HG03280 (cell line): ENCODE results near the gene EXTL2.
"Not testable (repeated sequence)": the region's sequence is repeated elsewhere in the genome, so short reads cannot be mapped to it uniquely, and the experiment has no call there.

Experiments used
- ATAC-seq: cut with Tn5 transposase; IDR thresholded peaks from one replicate; pipeline ENCODE4 v1.9.1; 2021; ENCODE audit warnings: mild to moderate bottlenecking, moderate library complexity; ENCODE audit not compliant: unreplicated experiment

EXTL2 gene

DNA sequence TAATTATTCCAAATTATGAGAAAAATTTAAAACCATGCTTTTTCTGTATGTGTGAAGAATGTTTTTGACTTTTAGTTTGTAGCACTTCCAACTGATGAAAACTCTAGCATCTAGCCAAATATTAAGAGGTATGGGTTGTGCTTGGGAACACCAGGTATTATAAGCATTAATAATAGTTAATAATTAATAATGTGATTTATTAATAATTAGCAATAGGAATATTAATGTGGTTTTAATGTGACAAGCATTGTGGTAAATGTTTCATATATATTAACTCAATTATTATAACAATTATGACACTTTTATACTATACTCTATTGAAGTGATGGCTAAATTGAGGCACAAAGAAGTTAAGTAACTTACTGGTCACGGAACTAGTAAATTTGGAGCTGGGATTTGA, 9.1 kb upstream of the EXTL2 start:
- no peak for ATAC-seq

DNA sequence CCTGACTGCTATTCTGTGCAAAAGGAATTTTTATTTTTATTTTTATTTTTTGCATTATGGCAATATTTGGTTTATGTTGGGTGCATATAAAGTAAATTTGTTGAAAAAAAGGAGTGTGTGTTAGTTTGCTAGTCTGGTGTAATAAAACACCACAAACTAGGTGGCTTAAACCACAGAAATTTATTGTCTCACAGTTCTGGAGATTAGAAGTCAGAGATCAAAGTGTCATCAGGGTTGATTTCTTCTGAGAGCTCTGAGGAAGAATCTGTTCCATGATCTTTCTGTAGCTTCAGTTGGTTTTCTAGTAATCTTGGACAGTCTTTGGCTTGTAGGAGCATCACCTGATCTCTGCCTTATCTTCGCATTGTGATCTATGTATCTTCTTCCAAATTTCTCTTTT, 7.7 kb upstream of the EXTL2 start:
- ATAC-seq = no peak

DNA sequence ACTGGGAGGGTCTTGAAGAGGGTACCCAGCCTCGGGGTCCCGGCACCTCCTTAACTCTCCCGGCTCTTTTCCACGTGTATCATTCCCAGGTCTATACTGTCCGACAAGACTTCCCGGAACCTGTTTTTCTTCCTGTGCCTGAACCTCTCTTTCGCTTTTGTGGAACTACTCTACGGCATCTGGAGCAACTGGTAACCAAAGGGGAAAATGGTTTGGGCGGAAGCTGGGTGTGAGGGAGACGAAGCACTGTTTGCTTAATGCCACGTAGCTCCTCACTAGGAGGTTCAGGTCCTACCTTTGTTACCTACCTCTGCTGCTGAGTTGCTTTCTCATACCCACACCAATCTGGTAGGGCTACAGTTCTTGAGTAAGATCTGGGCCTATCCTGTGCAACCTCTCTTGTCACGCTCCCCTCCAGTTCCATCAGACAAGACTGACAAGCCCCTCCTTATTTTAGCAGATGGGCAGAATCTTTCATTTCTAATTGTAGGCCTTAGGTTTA, 1.9 kb upstream of the EXTL2 start:
- peak; percentile 47 for ATAC-seq

- peak; percentile 77 for ATAC-seq
Measured at GRCh38 chr1:100895540-100896480, 1.2 kb upstream of the EXTL2 start, which contains the start of gene SLC30A7. Gene SLC30A7, plus strand, starts transcription at chr1:100896090. Its CDS starts 173 bp downstream, at chr1:100896263.

- no peak for ATAC-seq
Measured at GRCh38 chr1:100893718-100894117, 924 bp downstream of the EXTL2 start.

GRCh38 chr1:100892554-100892953, 2.1 kb downstream of the EXTL2 start:
- ATAC-seq = no peak

GRCh38 chr1:100891380-100891779, 3.3 kb downstream of the EXTL2 start:
- no peak for ATAC-seq

GRCh38 chr1:100889869-100890482, 4.7 kb downstream of the EXTL2 start:
- not testable (repeated sequence) for ATAC-seq

DNA sequence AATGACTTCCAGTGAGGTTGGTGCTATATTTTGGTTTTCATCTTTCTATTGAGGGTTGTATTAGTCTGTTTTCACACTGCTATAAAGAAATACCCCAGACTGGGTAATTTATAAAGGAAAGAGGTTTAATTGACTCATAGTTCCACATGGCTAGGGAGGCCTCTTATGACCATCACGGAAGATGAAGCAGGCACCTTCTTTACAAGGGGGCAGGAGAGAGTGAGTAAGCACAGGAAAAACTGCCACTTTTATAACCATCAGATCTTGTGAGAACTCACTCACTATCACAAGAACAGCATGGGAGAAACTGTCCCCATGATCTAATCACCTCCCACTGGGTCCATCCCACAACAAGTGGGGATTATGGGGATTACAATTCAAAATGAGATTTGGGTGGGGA, 5.6 kb downstream of the EXTL2 start:
- not testable (repeated sequence) for ATAC-seq

DNA sequence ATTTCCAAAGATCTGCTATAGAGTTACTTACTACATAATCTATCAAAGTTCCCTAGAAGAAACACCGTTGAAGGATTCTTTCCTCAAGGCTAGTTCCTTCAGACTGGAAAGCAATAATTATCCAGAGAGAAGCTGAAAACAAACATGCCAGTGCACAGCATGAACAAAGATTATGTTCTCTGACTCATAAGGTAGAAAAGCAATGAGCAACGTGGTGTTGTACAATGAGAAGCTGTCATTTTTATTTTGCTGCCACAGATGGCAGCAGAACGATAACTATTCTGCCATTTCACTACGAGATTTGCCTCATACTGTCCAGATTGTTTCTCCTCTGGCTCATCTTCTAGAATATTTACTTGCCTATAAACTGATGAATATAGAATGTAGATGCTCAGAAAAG, 10.7 kb downstream of the EXTL2 start:
- ATAC-seq = no peak

DNA sequence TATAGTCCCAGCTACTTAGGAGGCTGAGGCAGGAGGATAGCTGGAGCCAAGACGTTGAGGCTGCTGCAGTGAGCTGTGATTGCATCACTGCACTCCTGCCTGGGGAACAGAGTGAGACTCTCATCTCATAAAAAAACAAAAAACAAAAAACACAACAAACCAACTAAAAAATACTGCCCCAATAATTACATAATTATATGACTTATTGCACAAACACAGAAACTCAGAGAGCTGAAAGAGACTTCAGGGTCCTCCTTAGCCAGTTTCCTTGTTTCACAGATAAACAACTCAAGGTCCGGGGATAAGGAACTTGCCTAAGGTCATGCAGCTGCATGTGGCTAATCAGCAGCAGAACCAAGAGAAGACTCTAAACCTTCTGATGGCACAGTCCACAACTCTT, 11.9 kb downstream of the EXTL2 start:
- no peak for ATAC-seq

DNA sequence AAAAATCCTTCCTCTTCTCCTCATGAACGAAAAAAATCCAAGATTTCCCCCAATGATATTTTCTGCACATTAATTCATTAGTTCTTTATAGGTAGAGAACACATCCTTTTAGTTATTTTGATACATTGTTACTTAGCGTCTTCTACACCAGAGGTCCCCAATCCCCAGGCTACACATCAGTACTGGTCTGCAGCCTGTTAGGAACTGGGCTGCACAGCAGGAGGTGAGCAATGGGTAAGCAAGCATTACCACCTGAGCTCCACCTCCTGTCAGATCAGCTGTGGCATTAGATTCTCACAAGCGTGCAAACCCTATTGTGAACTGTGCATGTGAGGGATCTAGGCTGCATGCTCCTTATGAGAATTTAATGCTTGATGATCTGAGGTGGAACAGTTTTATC, 13.0 kb downstream of the EXTL2 start:
- no peak for ATAC-seq

DNA sequence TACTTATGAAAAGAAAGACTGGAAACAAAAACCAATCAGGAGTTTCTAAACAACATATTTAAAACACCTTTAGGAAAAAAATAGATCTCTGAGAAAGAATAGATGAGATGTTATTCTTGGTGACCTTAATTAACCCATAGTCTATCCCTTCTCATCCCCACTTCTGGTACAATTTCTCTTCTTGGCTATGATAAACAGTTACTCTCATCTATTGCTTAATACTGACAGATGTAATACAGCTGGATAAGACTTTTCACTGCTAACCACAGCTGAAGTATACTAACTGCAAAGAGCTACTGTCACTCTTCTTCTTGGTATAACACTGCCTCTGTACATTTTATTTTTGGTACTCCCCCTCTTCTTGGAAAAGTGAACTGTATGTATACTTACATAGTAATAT, 15.2 kb downstream of the EXTL2 start:
- ATAC-seq = no peak

GRCh38 chr1:100876291-100876690, 18.4 kb downstream of the EXTL2 start:
- ATAC-seq = no peak

GRCh38 chr1:100875228-100875627, 19.4 kb downstream of the EXTL2 start:
- ATAC-seq = no peak

DNA sequence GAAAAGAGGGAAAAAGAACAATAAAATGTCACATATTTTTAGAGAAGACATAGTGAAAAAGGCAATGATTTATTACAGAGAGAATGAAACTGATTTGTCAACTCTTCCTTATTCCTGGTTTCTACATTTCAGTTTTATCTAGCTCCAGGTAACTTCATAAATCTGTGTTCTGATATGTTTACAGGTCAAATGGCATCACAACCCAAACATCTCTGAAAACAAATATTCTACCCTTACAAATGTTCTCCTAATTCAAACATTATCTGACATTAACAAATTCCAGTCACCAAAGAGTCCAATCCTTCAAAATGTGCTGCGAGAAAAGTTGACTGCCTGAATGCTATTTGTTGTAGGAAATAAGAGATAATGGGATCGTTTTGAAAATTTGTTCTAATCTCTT, 20.2 kb downstream of the EXTL2 start:
- no peak for ATAC-seq

- no peak for ATAC-seq
Measured at GRCh38 chr1:100869996-100870395, 24.6 kb downstream of the EXTL2 start.

GRCh38 chr1:100868364-100868995, 26.2 kb downstream of the EXTL2 start:
- no peak for ATAC-seq

DNA sequence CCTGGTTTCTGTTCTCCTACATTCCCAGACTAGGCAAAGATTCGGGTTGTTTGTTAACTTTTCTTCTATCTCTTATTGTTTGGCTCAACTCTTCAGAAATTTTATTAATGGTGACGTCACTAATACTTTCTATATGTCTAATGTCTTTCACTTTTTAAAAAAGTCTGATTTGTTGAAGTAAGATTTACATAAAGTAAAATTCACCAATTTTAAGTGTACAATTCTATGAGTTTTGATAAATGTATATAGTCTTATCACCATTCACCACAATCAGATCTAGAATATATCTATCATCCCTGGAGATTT, 27.8 kb downstream of the EXTL2 start:
- no peak for ATAC-seq

GRCh38 chr1:100866041-100866900, 28.4 kb downstream of the EXTL2 start:
- ATAC-seq = peak; percentile 63

DNA sequence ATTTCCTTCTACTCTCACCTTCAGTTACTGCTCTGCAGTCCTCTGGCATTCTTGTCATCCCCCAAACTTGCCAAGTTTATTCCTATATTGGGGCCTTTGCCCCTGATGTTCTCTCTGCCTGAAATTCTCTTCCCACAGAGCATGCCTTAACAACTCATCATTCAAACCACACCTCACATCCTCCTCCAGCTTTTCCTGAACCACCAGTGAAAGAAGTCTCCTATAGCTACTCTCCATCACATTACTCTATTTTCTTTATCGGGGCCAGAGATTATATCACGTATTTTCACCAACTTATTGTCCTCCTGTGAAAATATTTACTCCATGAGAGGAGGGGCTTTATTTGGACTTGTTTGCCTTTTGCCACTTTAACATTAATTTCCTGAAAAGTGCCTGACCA, 32.1 kb downstream of the EXTL2 start:
- no peak for ATAC-seq
